GM21367 (cell line): Measurements from ENCODE around the gene GPS2.

Experiments used
- ATAC-seq: cut with Tn5 transposase; IDR thresholded peaks from one replicate; pipeline ENCODE4 v1.9.1; 2021; ENCODE audit not compliant: unreplicated experiment

Gene GPS2, protein sequence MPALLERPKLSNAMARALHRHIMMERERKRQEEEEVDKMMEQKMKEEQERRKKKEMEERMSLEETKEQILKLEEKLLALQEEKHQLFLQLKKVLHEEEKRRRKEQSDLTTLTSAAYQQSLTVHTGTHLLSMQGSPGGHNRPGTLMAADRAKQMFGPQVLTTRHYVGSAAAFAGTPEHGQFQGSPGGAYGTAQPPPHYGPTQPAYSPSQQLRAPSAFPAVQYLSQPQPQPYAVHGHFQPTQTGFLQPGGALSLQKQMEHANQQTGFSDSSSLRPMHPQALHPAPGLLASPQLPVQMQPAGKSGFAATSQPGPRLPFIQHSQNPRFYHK

DNA sequence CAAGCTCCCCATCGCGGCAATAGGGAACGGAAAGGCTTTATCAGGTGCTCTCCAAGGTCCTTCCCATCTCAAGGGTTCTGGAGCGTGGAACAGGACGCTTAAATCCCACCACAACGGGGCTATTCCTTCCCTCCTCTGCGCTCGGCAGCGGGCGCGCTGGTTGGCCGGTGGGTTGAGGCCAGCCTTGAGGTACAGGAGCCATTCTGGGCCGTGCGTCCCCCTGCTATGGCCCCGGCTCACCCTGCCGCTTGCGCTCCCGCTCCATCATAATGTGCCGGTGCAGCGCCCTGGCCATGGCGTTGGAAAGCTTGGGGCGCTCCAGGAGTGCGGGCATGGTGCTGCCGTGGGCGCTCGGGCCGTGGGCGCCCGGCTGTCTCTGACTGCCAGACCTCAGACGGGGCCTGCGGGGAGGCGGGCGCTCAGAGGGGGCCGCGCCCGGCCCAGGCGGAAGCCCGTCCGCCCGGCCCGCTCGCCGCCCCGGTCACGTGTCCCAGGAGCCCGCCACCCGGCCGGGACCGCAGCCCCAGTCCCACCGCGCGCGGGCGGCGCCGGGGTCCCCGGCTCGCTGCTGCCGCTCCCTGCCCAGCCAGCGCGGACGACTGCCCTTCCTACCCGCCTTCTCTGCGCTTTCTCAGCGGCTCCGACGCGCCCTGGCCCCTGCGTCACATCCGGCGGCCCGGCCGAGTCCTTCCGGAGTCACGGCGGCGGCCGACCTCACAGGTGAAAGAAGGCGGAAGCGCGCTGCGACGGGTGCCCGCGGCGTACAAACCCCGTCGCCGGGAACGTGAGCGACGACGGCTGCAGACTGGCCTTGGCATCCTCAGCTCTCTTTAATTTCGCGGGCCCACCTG lies at the start of gene GPS2:
Gene GPS2 (minus strand): TSS at position 642 of the 851 bp plus-strand sequence. CDS start 308 bp downstream, at position 334.
- ATAC-seq = peak; percentile 50

DNA sequence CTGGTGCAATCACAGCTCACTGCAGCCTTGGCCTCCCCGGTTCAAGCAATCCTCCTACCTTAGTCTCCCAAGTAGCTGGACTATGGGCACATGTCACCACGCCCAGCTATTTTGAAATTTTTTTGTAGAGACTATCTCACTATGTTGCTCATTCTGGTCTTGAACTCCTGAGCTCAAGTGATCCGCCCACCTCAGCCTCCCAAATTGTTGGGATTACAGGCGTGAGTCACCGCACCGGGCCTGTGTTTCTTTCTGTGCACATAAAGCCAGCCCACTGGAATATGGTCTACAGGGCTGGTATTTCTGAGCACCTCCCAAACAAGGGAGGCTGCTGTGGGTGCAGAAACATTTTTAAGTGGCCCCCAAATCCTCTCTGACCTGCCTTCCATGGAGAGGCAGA lies 48.2 kb upstream of the GPS2 start:
- ATAC-seq = no peak

DNA sequence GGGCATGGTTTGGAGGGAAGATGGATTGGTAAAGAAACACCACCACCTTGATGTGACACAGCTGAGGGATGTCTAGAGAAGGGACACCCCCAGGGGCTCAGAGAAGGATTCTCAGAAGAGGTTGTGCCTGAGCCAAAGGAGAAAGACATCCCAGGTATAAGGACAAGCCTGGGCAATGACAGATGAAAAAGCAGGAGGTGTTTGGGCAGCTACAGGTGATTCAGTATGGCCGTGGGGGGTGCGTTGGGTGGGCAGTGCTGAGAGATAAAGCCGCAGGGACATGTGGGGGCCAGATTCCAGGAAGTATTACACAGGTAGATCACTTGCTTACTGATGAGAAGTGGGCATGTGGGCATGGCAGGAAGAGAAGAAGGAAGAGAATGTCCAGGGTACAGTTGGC lies 46.7 kb upstream of the GPS2 start:
- ATAC-seq = no peak

DNA sequence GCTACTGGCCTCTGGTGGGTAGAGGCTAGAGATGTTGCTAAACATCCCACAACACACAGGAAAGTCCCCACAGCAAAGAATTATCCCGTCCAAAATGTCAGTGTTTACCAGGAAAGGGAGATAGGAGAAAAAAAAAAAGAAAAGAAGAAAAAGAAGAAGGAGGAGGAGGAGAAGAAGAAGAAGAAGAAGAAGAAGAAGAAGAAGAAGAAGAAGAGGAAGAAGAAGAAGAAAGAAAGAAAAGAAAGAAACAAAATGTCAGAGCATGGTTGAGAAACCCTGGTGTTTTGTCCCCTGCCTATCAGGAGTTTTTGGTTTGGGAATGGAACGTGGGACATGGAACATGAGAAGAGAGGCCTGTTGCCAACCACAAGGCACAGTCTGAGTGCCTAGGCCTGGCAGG lies 42.2 kb upstream of the GPS2 start:
- ATAC-seq = no peak

DNA sequence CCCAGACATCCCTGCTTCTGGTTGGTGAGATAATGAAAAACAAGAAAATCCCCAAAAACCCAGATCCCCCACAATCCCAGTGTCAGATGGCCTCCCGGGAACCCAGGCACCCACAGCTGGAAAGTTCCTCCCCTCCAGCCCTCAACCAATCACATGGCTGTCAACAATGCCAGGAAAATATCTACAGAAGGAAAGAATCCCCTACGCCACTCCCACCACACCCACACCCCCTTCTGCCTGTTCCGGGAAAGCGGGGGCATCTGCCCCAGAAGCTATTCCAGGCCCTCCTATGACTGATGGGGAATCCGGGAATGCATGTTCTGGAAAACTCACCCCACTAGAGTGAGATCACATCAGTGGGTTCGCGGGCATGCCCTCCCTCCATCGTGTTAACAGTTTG lies 41.6 kb upstream of the GPS2 start:
- ATAC-seq = no peak

DNA sequence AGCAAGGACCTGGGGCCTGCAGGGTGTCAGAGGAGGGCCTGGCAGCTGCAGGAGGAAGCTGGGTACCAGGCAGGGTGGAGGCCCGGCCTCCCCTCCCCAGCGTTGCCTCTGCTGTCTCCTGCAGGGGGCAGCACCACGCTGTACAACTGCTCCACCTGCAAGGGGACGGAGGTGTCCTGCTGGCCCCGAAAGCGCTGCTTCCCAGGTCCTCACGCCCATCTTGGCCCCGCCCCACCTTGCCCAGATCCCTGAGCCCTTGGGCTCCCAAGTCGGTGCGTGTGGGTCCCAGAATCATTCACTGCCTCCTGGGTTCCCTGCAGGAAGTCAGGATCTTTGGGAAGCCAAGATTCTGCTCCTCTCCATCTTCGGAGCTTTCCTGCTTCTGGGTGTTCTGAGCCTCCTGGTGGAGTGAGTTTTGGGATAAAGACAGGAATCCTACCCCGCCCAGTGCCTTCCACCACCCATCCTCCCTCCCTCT lies 41.0 kb upstream of the GPS2 start:
- no peak for ATAC-seq

DNA sequence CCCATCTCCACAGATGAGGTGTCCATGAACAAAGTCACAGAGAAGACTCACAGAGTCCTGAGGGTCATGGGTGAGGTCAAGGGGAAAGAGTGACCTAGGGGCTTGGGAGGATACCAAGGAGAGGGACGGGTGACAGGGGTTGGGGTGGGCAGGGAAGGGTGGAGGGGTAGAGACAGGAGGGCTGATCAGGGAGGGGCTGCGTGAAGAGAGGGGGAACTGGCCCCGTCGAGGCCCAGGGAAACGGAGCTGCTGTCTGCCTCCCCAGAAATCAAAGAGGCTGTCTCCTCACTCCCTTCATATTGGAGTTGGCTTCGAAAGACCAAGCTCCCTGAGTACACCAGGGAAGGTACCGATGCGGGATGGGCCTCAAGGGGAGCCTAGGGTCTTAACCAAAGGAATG lies 40.4 kb upstream of the GPS2 start:
- no peak for ATAC-seq

DNA sequence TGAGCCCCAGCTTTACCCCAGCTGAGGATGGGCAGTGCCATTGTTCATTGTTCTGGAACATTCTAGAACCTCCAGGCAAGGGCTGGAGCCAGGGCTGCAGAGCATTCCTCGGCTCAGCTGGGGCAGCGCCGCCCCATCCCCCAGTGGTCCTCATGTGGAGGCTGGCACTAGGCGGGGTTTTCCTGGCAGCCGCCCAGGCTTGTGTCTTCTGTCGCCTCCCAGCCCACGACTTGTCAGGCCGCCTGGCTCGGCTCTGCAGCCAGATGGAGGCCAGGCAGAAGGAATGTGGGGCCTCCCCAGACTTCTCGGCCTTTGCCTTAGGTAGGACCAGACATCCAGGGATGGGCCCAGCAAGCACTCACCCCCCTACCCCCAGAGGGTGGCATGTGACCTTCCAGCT lies 39.9 kb upstream of the GPS2 start, which contains the start of gene TMEM95:
Gene TMEM95 (plus strand): TSS at position 104 of the 400 bp plus-strand sequence. CDS start 49 bp downstream, at position 153.
- ATAC-seq = no peak

DNA sequence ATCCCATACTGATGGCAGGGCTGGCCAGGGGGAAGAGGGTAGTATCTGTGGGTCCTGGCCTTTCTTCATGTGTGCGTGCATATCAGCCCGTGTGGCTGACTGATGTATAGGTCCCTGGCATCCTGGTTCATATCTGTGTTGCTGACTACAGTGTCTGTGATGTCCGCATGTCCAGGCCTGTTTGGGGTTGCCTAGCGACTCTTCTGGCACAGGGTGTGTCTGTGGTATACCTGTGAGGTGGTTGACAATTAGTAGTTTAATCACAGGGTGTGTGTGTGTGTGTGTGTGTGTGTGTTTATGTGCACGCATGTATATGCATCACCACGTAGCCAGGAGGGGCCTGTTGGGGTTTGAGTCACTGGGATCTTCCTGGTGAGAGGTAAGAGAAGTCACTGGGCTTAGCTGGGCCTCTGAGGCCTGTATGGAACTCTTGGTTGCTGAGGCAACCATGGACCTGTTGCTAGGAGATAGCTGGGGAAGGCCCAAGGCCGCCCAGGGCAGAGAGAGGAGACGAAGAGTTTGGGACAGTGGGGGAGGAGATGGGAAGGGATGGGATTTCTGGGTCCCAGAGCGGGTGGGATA lies 39.2 kb upstream of the GPS2 start:
- no peak for ATAC-seq

DNA sequence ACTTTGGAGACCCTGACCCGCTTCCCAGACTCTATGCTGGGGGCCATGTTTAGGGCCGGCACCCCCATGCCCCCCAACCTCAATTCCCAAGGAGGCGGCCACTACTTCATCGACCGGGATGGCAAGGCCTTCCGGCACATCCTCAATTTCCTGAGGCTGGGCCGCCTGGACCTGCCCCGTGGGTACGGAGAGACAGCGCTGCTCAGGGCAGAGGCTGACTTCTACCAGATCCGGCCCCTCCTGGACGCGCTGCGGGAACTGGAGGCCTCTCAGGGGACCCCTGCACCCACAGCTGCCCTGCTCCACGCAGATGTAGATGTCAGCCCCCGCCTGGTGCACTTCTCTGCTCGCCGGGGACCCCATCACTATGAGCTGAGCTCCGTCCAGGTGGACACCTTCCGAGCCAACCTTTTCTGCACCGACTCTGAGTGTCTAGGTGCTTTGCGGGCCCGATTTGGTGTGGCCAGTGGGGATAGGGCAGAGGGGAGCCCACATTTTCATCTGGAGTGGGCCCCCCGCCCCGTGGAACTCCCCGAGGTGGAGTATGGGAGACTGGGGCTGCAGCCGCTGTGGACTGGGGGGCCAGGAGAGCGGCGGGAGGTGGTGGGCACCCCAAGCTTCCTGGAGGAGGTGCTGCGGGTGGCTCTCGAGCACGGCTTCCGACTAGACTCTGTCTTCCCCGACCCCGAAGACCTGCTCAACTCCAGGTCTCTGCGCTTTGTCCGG lies 37.9 kb upstream of the GPS2 start:
- no peak for ATAC-seq

DNA sequence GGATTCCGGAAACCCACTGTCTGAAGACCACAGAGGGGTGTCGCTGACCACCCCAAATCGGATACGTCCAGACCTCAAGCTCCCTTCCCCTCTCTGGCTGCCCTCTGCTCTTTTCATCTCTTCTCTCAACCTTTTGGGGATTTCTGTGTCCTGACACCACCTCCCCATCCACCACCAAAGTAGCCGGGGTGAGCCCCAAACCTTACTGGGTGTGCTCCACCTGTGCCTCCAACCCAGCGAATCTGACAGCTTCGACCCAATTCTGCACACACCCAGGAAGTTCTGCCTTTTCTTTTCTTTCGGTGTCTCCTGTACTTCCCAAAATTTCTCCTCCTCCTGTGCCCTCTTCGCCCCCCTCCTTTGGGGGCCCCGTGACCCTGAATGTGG lies 37.3 kb upstream of the GPS2 start:
- ATAC-seq = no peak

DNA sequence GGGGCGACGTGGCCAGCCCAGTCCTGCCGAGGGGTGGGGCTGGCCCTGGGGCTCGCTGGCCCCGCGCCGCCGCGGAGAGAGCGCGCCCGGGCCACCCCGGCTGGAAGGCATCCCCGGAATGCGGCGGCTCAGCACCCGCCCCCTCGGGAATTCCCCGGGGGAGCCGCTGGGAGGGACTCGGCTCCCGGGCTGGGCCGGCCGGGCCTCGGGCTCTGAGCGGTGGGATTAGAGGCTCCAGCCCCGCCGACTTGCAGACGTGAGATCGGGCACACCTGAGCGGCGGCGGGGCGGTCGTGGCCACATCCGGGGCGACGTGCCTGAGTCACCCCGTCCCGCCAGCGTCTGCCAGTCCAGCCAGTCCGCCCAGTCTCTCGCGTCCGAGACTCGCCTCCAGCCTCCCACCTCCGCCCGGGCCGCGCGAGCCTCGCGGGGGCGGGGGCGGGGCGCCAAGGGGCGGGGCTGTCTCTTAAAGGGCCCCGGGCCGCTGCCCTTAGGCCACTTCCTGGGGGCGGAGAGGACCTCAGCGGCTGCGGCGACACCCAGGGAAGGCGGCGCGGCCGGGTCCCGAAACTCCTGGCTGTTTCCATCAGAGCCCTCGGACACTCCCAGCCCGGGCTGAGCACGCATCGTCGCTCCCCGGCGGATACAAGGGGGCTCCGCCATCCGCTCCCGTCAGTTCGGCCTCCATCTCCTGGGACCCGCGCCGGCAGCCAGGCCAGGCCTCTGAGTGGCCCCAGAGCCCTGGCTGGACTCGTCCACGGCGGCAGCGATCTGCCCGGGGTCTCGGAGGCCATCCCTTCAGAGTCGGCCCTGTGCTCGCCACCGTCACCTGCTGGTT lies 36.7 kb upstream of the GPS2 start, which contains the start of gene KCTD11:
Gene KCTD11 (plus strand): TSS at position 498 of the 838 bp plus-strand sequence.
- peak; percentile 42 for ATAC-seq

DNA sequence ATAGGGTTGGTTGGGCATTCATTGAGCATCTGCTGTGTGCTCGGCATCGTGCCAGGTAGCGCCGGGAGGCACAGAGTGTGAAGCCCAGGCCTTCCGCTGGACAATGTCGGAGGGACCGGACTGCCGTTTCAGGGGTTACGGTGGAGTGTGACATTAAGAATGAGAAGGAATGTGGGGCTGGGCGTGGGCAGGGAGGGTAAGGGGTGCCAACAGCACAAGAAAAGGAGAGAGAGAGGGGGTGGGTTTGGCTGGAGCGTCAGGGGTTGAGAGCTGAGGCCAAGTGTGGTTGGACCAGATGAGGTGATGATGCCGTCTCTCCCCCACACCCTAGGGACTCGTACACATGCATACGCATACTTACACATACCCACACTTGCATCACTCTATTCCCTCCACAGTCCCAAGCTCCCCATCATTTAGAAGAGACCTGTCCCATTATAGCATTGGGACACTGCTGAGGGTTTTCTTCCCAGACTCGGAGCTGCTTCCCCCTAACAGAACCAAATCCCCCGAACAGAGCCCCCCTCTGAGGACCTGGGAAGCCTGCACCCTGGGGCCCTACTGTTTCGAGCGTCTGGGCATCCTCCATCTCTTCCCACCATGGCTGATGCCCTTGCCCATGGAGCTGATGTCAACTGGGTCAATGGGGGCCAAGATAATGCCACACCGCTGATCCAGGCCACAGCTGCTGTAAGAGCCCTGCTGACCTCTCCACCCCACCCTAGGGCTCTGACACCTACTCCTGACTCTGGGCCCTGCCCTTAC lies 33.5 kb upstream of the GPS2 start:
- no peak for ATAC-seq

DNA sequence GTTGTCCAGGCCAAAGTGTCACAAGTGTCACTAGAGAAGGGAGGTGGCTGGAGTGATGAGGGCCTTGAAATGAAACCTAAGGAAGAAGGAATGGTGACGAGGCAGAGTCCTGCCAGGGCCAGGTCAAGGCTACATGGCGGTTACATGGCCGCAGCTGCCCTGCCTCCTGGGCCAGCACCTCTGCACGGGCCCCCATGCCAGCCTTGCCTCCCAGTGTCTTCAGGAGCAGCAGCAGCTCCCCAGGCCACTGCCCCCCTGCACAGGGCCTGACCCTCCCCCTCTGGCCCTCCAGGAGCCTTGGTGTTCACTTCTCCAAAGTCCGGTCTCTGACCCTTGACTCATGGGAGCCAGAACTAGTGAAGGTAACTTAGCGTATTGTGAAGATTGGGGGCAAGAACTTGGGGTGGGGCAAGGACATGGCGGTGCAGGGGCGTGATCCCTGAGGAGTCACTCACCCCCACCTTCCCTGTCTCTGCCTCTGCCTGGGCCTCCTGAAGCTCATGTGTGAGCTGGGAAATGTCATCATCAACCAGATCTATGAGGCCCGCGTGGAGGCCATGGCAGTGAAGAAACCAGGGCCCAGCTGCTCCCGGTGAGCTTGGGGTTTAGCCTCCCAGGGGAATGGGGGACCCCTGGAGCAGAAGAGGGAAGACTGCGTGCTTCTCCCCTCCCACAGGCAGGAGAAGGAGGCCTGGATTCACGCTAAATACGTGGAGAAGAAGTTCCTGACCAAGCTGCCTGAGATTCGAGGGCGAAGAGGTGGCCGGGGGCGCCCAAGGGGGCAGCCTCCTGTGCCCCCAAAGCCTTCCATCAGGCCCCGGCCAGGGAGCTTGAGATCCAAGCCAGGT lies 32.7 kb upstream of the GPS2 start:
- no peak for ATAC-seq

DNA sequence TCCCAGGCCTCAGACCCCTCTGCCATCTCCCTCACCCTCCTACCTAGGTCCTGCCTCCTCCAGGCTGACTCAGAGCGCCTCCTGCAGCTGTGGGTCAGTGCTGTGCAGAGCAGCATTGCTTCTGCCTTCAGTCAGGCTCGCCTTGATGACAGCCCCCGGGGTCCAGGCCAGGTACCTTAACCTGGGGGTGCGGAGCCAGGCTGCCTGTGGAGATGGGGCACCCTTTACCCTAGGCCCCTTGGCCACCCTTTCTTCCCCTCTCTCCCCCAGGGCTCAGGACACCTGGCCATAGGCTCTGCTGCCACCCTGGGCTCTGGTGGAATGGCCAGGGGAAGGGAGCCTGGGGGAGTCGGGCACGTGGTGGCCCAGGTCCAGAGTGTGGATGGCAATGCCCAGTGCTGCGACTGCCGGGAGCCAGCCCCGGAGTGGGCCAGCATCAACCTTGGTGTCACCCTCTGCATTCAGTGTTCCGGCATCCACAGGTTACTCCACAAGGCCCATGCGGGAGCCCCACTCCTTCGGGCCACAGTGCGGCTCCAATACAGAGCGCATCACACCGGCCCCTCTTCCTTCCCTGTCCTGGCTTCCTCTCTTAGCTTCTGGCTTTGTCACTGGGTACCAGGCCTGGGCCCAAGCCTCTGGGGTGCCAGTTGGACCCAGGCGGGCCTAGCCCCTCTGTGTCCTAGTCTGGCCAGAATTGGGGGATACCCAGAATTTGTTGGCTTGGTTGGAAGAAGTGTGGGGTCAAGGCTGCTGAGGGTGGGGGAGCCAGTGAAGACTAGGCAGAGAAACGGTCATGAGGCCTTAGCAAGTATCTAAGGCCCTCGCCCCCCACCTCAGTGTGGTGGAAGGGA lies 31.8 kb upstream of the GPS2 start:
- no peak for ATAC-seq

DNA sequence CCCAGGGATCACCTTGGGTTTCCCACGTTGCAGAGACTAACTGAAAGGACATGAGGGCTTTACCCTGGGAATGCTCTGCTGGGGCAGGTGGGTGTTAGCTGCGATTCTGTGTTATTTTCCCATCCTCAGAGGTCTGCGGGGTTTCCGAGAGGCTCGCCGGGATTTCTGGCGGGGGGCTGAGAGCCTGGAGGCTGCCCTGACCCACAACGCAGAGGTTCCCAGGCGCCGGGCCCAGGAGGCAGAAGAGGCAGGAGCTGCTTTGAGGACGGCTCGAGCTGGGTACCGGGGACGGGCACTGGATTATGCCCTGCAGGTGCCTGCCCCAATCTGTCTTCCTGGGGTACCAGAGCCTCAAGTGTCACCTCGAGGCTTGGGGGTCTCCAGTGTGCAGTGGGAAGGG lies 28.1 kb upstream of the GPS2 start:
- no peak for ATAC-seq

DNA sequence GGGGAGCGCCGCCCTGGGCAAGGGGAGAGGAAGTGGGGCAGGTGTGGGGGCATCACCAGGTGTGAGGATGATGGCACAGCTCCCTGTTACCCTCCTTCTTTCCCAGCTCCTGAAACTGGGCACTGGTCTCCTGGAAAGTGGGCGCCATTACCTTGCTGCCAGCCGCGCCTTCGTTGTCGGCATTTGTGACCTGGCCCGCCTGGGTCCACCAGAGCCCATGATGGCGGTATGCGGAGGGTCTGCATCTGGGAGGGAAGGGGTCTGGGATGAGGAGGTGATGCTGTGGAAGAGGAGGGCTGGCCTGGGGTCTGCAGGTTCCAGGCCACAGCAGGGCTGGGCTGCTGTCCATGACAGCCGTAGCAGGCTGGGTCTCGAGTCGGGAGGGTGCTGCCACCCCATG lies 26.7 kb upstream of the GPS2 start:
- no peak for ATAC-seq

DNA sequence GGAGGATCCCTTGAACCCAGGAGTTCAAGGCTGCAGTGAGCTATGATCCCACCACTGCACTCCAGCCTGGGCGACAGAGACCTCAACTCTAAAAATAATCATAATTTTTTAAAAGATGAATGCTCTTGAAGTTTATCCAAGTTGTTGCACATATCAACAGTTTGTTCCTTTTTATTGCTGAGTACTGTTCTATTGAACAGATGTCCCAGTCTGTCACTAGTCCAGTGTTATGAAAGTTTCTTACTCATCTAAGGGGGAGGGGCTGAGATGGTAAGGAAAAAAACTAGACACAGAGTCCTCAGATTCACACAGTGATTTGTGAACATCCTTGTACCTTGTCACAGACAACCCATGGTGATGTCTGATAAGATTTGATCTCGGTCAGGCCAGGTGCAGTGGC lies 25.0 kb upstream of the GPS2 start:
- no peak for ATAC-seq
